ENCODE results near the gene MAPK9. TPM values are rescaled to one million over a fixed set of nuclear protein-coding genes. Genes with fewer than 3 reads are reported as not detected.

Gene MAPK9
- total RNA-seq, 2 donors from 2014 or later = 16.1 to 26.8 TPM

GRCh38 chr5:180294411-180294810 lies 2.5 kb upstream of the MAPK9 start:
- TF ChIP-seq CTCF (IDR thresholded peaks at IDR 0.05) = no peak
- DNase-seq (ENCODE audit: low spot score) (no peak), ATAC-seq (ENCODE audit: insufficient number of reproducible peaks, low FRiP score, low read depth) (no peak)
- no peaks in the 10 kb centered on the region for H3K27me3 ChIP-seq (replicated peaks; ENCODE audit: insufficient read depth)
- peaks cover 8 to 22% of the 10 kb centered on the region in 2 donors for H3K4me1 ChIP-seq (ENCODE audit: control insufficient read depth in 1 of 2, low read depth in 2 of 2)
- no peaks in the 10 kb centered on the region for H3K36me3 ChIP-seq
- H3K9me3 ChIP-seq = no peaks in the 10 kb centered on the region
- no peak overlapping the region for H3K4me3 ChIP-seq
- H3K27ac ChIP-seq = no peak overlapping the region

- no peak for TF ChIP-seq CTCF (IDR thresholded peaks at IDR 0.05)
- H3K9me3 ChIP-seq = no peaks in the 10 kb centered on the region
- DNase-seq (ENCODE audit: low spot score) (no peak), ATAC-seq (ENCODE audit: insufficient number of reproducible peaks, low FRiP score, low read depth) (peak; percentile 7)
- peaks cover 8 to 22% of the 10 kb centered on the region in 2 donors for H3K4me1 ChIP-seq (ENCODE audit: control insufficient read depth in 1 of 2, low read depth in 2 of 2)
- no peak overlapping the region for H3K27ac ChIP-seq
- H3K27me3 ChIP-seq (replicated peaks; ENCODE audit: insufficient read depth) = no peaks in the 10 kb centered on the region
- no peaks in the 10 kb centered on the region for H3K36me3 ChIP-seq
- peak overlapping the region; percentile 85 for H3K4me3 ChIP-seq
Measured at GRCh38 chr5:180291234-180291940, 496 bp downstream of the MAPK9 start.

- no peak for DNase-seq (ENCODE audit: low spot score)
- H3K27ac ChIP-seq = no peak overlapping the region
Measured at GRCh38 chr5:180290568-180291233, 1.2 kb downstream of the MAPK9 start.

GRCh38 chr5:180289966-180290365 lies 1.9 kb downstream of the MAPK9 start:
- no peak for ATAC-seq (ENCODE audit: insufficient number of reproducible peaks, low FRiP score, low read depth)

More at GRCh38 chr5:180290568-180291233, 1.2 kb downstream of the MAPK9 start:
- H3K36me3 ChIP-seq = no peaks in the 10 kb centered on the region
- no peak for ATAC-seq (ENCODE audit: insufficient number of reproducible peaks, low FRiP score, low read depth)
- no peaks in the 10 kb centered on the region for H3K27me3 ChIP-seq (replicated peaks; ENCODE audit: insufficient read depth)
- TF ChIP-seq CTCF (IDR thresholded peaks at IDR 0.05) = no peak
- peak overlapping the region; percentile 85 for H3K4me3 ChIP-seq
- H3K4me1 ChIP-seq (ENCODE audit: control insufficient read depth in 1 of 2, low read depth in 2 of 2) = peaks cover 8 to 22% of the 10 kb centered on the region in 2 donors
- no peaks in the 10 kb centered on the region for H3K9me3 ChIP-seq

More at GRCh38 chr5:180289966-180290365, 1.9 kb downstream of the MAPK9 start:
- Histone ChIP-seq H3K4me3 (no peak overlapping the region), H3K27ac (no peak overlapping the region), H3K27me3 (replicated peaks; ENCODE audit: insufficient read depth) (no peaks in the 10 kb centered on the region), H3K36me3 (no peaks in the 10 kb centered on the region), H3K9me3 (no peaks in the 10 kb centered on the region), H3K4me1 (ENCODE audit: control insufficient read depth in 1 of 2, low read depth in 2 of 2) (peaks cover 8 to 22% of the 10 kb centered on the region in 2 donors)
- TF ChIP-seq CTCF (IDR thresholded peaks at IDR 0.05) = no peak
- DNase-seq (ENCODE audit: low spot score) = no peak
